HEK293T (cell line): ENCODE results near the gene SATB1.

Experiments
- CTCF ChIA-PET: fragments of 350-600 bp; formaldehyde crosslinking; extraction: SDS; loops from one replicate; lab custom pipeline; 2021; ENCODE audit warnings: antibody characterized with exemption, inconsistent platforms; lab: Yijun Ruan, JAX
- POLR2A ChIA-PET: fragments of 350-600 bp; formaldehyde crosslinking; extraction: SDS; loops from one replicate; lab custom pipeline; 2020; ENCODE audit warnings: antibody characterized with exemption, inconsistent platforms; lab: Yijun Ruan, JAX
- DNase-seq: peaks from one replicate; pipeline ENCODE4 v3.0.0; 2012; ENCODE audit warnings: mixed read lengths; ENCODE audit errors: extremely low spot score
- ARNT ChIP-seq: fragments of 450-650 bp; IDR thresholded peaks from 2 replicates; pipeline ENCODE4 v1.6.1; 2017; ENCODE audit warnings: mild to moderate bottlenecking
- BHLHE40 ChIP-seq: fragments of 450-650 bp; IDR thresholded peaks from 2 replicates; pipeline ENCODE4 v1.6.1; 2016; ENCODE audit warnings: mild to moderate bottlenecking, moderate library complexity, borderline replicate concordance
- CTBP1 ChIP-seq: fragments of 450-650 bp; IDR thresholded peaks from 2 replicates; pipeline ENCODE4 v1.6.1; 2016; ENCODE audit warnings: borderline replicate concordance
- ELF4 ChIP-seq: fragments of 450-650 bp; IDR thresholded peaks from 2 replicates; pipeline ENCODE4 v1.6.1; 2017; ENCODE audit warnings: antibody characterized with exemption
- FOXA1 ChIP-seq: fragments of 450-650 bp; IDR thresholded peaks from 2 replicates; pipeline ENCODE4 v1.6.1; 2016; ENCODE audit warnings: mild to moderate bottlenecking
- FOXK2 ChIP-seq: fragments of 450-650 bp; IDR thresholded peaks from 2 replicates; pipeline ENCODE4 v1.6.1; 2016; ENCODE audit warnings: mild to moderate bottlenecking
- FOXM1 ChIP-seq: fragments of 450-650 bp; IDR thresholded peaks from 2 replicates; pipeline ENCODE4 v1.6.1; 2017; ENCODE audit warnings: mild to moderate bottlenecking, borderline replicate concordance
- HDGF ChIP-seq: fragments of 450-650 bp; IDR thresholded peaks from 2 replicates; pipeline ENCODE4 v1.6.1; 2017; ENCODE audit warnings: antibody characterized with exemption, borderline replicate concordance
- L3MBTL2 ChIP-seq: fragments of 450-650 bp; conservative IDR thresholded peaks from 2 replicates; pipeline ENCODE4 v1.6.1; 2016; ENCODE audit warnings: mild to moderate bottlenecking
- LEF1 ChIP-seq: fragments of 450-650 bp; IDR thresholded peaks from 2 replicates; pipeline ENCODE4 v1.6.1; 2017; ENCODE audit warnings: mild to moderate bottlenecking, borderline replicate concordance
- NFRKB ChIP-seq: fragments of 450-650 bp; IDR thresholded peaks from 2 replicates; pipeline ENCODE4 v1.6.1; 2016; ENCODE audit warnings: mild to moderate bottlenecking, moderate library complexity
- SP1 ChIP-seq: fragments of 450-650 bp; IDR thresholded peaks from 2 replicates; pipeline ENCODE4 v1.6.1; 2017
- SUZ12 ChIP-seq: fragments of 450-650 bp; IDR thresholded peaks from 2 replicates; pipeline ENCODE4 v1.6.1; 2016; ENCODE audit warnings: mild to moderate bottlenecking
- TARDBP ChIP-seq: fragments of 450-650 bp; IDR thresholded peaks from 2 replicates; pipeline ENCODE4 v1.6.1; 2016
- ZNF384 ChIP-seq: fragments of 450-650 bp; IDR thresholded peaks from 2 replicates; pipeline ENCODE4 v1.6.1; 2016
- TF ChIP-seq, protein P1 (sequence below): fragments of 450-650 bp; IDR thresholded peaks from 2 replicates; pipeline ENCODE4 v1.6.1; 2016

Gene SATB1

DNA sequence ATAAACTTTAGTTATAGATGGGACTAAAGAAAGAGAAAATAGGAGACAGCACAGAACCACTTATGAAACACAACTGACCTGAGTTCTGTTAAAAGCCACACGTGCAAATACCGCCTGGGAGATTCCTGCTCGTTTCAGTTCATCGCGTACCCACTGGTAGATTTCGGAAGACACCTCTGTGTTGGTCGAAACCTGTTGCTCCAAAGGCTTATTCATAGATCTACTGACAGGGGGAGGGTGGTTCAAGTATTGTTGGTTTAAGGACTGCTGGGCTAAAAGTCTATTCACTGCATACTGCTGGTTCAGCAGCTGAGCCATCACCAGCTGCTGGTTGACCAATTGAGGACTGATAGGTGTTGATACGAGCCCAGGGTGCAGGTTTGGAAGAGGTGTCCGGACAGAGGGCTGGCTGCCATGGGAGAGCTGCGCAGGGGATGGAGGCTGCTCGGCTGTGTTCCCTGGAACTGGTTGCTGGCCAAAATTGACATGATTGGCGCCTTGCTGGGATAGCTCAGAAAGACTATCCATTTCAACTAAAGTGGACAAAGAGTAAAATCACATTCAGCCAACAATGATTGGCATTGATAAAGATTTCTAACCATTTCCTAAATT lies 30.6 kb downstream of the SATB1 start:
- POLR2A ChIA-PET: no interaction called here
- DNase-seq: no peak
- TF ChIP-seq TARDBP (no peak), ZNF384 (no peak), FOXM1 (no peak), FOXK2 (no peak), SUZ12 (no peak), SP1 (no peak)
- CTCF ChIA-PET: no interaction called here

DNA sequence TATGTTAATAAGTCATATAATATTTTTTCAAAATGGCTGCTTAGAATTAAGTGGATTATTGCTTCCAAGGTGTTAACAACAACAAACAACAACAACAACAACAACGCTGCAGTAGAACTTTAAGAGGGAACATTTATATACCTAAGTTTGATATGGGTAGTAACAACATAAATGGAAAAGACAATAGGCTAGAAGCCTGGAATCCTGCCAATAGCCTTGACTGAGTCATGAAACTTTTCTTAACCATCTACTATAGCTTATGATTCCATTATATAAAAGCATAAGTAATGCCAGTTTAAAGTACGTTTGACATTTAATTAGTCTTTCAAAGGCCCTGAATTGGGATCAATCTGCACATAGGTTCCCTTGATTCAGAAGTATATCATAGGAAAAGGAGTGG lies 31.2 kb downstream of the SATB1 start:
- DNase-seq: no peak
- ChIA-PET POLR2A (no interaction called here), CTCF (no interaction called here)
- TF ChIP-seq SP1 (no peak), SUZ12 (no peak), LEF1 (no peak), ZNF384 (no peak), TARDBP (no peak), HDGF (no peak), CTBP1 (no peak), NFRKB (no peak), BHLHE40 (no peak), ARNT (no peak), FOXA1 (no peak), FOXK2 (no peak)
- TF ChIP-seq, protein P1, sequence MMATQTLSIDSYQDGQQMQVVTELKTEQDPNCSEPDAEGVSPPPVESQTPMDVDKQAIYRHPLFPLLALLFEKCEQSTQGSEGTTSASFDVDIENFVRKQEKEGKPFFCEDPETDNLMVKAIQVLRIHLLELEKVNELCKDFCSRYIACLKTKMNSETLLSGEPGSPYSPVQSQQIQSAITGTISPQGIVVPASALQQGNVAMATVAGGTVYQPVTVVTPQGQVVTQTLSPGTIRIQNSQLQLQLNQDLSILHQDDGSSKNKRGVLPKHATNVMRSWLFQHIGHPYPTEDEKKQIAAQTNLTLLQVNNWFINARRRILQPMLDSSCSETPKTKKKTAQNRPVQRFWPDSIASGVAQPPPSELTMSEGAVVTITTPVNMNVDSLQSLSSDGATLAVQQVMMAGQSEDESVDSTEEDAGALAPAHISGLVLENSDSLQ: no peak

DNA sequence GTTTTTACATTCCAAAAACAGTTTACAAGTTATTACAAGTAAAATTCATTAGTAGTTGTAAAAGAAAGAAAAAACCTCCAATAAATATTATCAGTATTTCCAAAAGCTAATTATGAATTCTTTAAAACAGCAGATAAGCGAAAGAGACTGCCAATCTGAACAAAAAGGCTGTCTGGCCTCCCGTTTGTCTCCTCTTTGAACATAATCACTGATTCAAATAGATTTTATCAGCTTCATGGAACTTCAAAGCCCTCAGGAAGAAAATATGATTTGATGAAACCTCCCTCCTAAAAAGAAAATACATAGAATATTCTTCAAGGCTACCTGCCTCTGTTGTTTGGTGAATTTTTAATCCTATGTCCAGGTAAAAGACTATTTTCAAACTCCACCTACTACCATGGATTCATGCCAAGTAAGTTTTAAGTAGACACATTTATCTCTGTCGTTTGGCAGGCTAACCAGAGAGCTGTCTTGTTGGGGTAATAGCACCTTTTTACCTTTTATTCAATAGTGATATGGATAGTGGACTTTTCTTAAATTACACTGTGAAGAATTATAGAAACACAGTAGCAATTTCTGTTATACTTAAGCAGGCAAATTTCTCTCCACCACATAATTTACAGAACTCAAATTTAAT lies 35.0 kb downstream of the SATB1 start:
- CTCF ChIA-PET: interaction anchor here (1.8 kb wide), 1 partner anchor 12 kb away, joined by 8 read pairs; no protein-coding TSS in a partner anchor
- DNase-seq: no peak

DNA sequence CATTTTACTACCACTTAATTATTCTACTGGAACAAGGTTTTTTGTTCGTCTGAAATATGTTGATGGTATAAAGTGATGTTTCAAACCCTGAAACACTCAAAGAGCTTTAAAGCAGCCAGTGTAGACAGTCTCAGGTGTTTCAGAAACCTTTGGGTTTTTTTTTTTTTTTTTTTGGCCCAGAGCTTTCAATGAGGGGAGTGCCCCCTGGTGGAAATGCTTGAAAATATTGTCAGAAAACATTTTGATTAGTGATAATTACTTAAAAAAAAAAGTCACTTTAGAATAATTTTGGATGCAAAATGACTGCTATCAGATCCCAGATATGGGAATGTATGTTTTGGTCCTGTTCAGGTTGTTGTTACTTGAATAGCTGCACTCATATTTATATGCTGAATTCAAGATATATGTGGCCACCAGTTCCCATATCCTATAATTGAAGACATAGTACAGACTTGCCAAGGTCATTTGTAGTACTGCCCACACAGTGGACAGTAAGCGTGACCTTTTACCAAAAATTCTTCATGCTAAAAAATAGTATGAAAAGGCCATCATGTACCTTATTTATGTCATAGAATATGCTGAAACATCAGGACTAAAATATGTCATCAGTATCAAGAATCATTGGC lies 35.9 kb downstream of the SATB1 start:
- TF ChIP-seq FOXA1: no peak
- TF ChIP-seq SUZ12: no peak
- TF ChIP-seq HDGF: no peak
- TF ChIP-seq ZNF384: peak; percentile 97
- TF ChIP-seq SP1: no peak
- DNase-seq: peak; percentile 10
- POLR2A ChIA-PET: no interaction called here
- CTCF ChIA-PET: interaction anchor here (0.6 to 1.8 kb wide), 4 partner anchors 11 to 1983 kb away, joined by 3 to 8 read pairs (median 6); no protein-coding TSS in a partner anchor

More for the DNA sequence above, 35.0 kb downstream of the SATB1 start:
- POLR2A ChIA-PET: no interaction called here
- TF ChIP-seq NFRKB (no peak), BHLHE40 (no peak), LEF1 (no peak), SP1 (no peak), SUZ12 (no peak), FOXA1 (no peak), TARDBP (no peak), FOXM1 (no peak), ELF4 (no peak), ZNF384 (no peak), ARNT (no peak), HDGF (no peak), L3MBTL2 (no peak)
- TF ChIP-seq, protein P1: no peak

DNA sequence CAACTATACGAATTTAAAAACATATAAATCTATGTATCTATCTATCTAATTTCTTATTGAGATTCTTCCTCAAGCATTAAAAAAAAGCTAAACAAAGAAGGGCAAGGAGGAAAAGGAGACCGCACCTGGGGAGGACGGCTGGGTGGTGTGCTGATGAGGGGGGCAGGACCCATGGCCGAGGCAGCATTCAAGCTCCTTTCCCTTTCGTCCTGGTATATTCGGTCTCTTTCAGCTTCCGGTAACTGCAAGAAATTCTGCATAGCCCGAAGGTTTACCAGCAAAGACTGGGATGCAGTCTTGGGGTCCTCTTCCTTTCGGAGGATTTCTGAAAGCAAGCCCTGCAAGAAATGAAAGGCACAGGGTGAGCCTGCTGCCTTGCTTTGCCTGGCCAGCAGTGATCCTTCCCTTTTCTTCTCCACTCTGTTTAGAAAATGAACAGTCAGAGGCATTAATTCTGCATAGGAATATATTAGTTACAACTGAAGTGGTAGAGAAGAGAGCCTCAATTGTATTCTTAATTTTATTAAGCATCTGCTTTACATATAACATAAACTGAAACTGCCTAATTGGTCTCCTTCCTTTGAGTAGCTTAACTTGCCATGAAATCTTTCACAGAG lies 38.8 kb downstream of the SATB1 start:
- no peak for TF ChIP-seq SUZ12
- TF ChIP-seq, protein P1: no peak
- no peak for TF ChIP-seq LEF1
- TF ChIP-seq CTBP1: no peak
- TF ChIP-seq ELF4: no peak
- no peak for TF ChIP-seq ZNF384
- no peak for TF ChIP-seq ARNT
- no peak for TF ChIP-seq FOXK2
- TF ChIP-seq HDGF: no peak
- no peak for TF ChIP-seq NFRKB
- TF ChIP-seq L3MBTL2: no peak
- DNase-seq: no peak
- ChIA-PET CTCF (interaction anchor here (0.6 kb wide), 1 partner anchor 301 kb away, joined by 4 read pairs; no protein-coding TSS in a partner anchor), POLR2A (no interaction called here)

DNA sequence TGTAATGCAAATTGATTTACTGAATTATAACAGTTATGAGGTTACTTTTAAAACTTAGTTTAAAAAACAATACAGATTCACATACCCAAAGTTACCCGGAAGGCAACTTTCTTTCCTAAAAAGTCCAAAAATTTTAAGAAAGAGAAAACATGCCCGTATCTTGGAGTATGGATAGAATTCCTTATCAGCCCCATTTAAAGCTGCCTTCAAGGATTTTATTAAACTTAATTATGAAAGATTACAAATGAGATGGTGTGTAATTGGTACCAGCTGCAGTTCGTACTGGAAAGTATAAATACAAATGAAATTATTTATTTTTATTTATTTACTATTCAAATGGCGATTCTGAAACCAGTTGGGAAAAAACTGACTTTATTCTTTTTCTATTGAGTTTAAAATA lies 39.4 kb downstream of the SATB1 start:
- no peak for DNase-seq
- TF ChIP-seq TARDBP (no peak), CTBP1 (no peak), NFRKB (no peak), FOXK2 (no peak), FOXM1 (no peak), LEF1 (no peak)
- POLR2A ChIA-PET: no interaction called here
- CTCF ChIA-PET: no interaction called here
